Panc1 (cell line): Measurements from ENCODE around the gene KDM2B. TPM values are rescaled to one million over a fixed set of nuclear protein-coding genes. Genes with fewer than 3 reads are reported as not detected.

Source experiments
- ATAC-seq: fragments of 200-7000 bp; cut with Tn5 transposase; 2 replicates; pipeline ENCODE4 v1.9.1; 2020; ENCODE audit warnings: mild to moderate bottlenecking, moderate library complexity
- Bru-seq: library from RNA; stranded (reverse); fragments of 400-500 nt; gene quantifications from one replicate; lab custom pipeline; 2021; lab: Mats Ljungman, UMichigan
- BruChase-seq, 2 experiments: library from RNA; stranded (reverse); fragments of 400-500 nt; gene quantifications; one replicate each; lab custom pipeline; 2021; lab: Mats Ljungman, UMichigan
- BruUV-seq: library from RNA; stranded (reverse); fragments of 400-500 nt; replicated peaks from 2 replicates; lab custom pipeline; 2021; lab: Mats Ljungman, UMichigan
- CTCF ChIA-PET: fragments of 300-600 bp; sonication (Branson Sonifier 250); formaldehyde crosslinking; loops from one replicate; lab custom pipeline; 2022; ENCODE audit warnings: antibody characterized with exemption; lab: Charles Lee
- POLR2A ChIA-PET: fragments of 300-600 bp; sonication (Branson Sonifier 250); formaldehyde crosslinking; loops from one replicate; lab custom pipeline; 2022; ENCODE audit warnings: antibody characterized with exemption; lab: Charles Lee
- DNase-seq: peaks from one replicate; pipeline ENCODE4 v3.0.0-alpha.2; 2010; ENCODE audit warnings: low read depth, low spot score
- H3K27ac ChIP-seq: 2 replicates; pipeline ENCODE4 v1.5.1; 2011; ENCODE audit warnings: mild to moderate bottlenecking, low read length, inconsistent platforms
- H3K27me3 ChIP-seq: fragments of 200-500 bp; sonication (Bioruptor generic); 2 replicates; pipeline ENCODE4 v1.6.0; 2014; ENCODE audit warnings: low read length, inconsistent platforms; ENCODE audit not compliant: control insufficient read depth, insufficient read depth
- H3K36me3 ChIP-seq: fragments of 200-500 bp; sonication (Bioruptor generic); 2 replicates; pipeline ENCODE4 v1.5.1; 2014; ENCODE audit warnings: inconsistent platforms, mild to moderate bottlenecking, low read length, moderate library complexity; ENCODE audit not compliant: control insufficient read depth, insufficient read depth
- H3K4me1 ChIP-seq: 2 replicates; pipeline ENCODE4 v1.5.1; 2011; ENCODE audit warnings: inconsistent platforms, mild to moderate bottlenecking, low read length, moderate library complexity; ENCODE audit not compliant: control insufficient read depth, insufficient read depth
- H3K4me3 ChIP-seq, 2 experiments: 2 replicates each; pipeline ENCODE4 v1.5.1; 2011 to 2012; ENCODE audit warnings: low read depth in 2 of 2, low read length in 2 of 2, mild to moderate bottlenecking in 2 of 2, inconsistent platforms in 1 of 2, moderate library complexity in 1 of 2
- H3K9me3 ChIP-seq: fragments of 200-500 bp; sonication (Bioruptor generic); 2 replicates; pipeline ENCODE4 v1.5.1; 2014; ENCODE audit warnings: low read depth, mild to moderate bottlenecking, inconsistent platforms, low read length, moderate library complexity; ENCODE audit not compliant: control insufficient read depth, insufficient read depth
- POLR2AphosphoS5 ChIP-seq: IDR thresholded peaks from 2 replicates; pipeline ENCODE4 v1.6.1; 2012; ENCODE audit warnings: mild to moderate bottlenecking, low read depth, low read length, moderate library complexity
- SIN3A ChIP-seq: IDR thresholded peaks from 2 replicates; pipeline ENCODE4 v1.6.1; 2012; ENCODE audit warnings: low read depth, mild to moderate bottlenecking, low read length, moderate library complexity, borderline replicate concordance; ENCODE audit not compliant: insufficient read depth
- TCF7L2 ChIP-seq: IDR thresholded peaks from 2 replicates; pipeline ENCODE4 v1.6.1; 2011; ENCODE audit warnings: mild to moderate bottlenecking, low read depth, low read length, inconsistent platforms
- in situ Hi-C: cut with HindIII; loops from 2 replicates; pipeline ENCODE4 v1.10.0; 2016; ENCODE audit warnings: low sequenced_read_pairs, low pct_unique_long_range_greater_than_20kb
- intact Hi-C: fragments of 100-400 bp; cut with micrococcal nuclease; formaldehyde crosslinking; loops from one replicate; pipeline ENCODE4 v1.10.0; 2022; ENCODE audit not compliant: unreplicated experiment
- long read RNA-seq: library from polyadenylated mRNA; unstranded; transcript quantifications from one replicate; pipeline ENCODE4 v2.0.0, GENCODE V29; 2021; ENCODE audit not compliant: unreplicated experiment
- polyA plus RNA-seq: library from polyadenylated mRNA; unstranded; fragments of >200 nt; gene quantifications from one replicate; pipeline ENCODE4 v1.2.1, GENCODE V29; 2012; ENCODE audit warnings: missing spikeins; ENCODE audit not compliant: insufficient read length
- total RNA-seq: library from RNA; stranded (reverse); gene quantifications from one replicate; pipeline ENCODE4 v1.2.1, GENCODE V29; 2021; ENCODE audit not compliant: unreplicated experiment
- TF ChIP-seq, protein P1 (sequence below): fragments of 450-650 bp; IDR thresholded peaks from 2 replicates; pipeline ENCODE4 v1.5.1; 2017; ENCODE audit warnings: mild to moderate bottlenecking
- TF ChIP-seq, protein P2 (sequence below), 2 experiments: IDR thresholded peaks; 2 replicates each; pipeline ENCODE4 v1.6.1; 2011 to 2012; ENCODE audit warnings: low read depth in 2 of 2, control low read depth in 1 of 2, low read length in 1 of 2, mild to moderate bottlenecking in 1 of 2, moderate library complexity in 1 of 2; ENCODE audit not compliant: insufficient read depth in 1 of 2

Gene KDM2B
- total RNA-seq = 27.5 TPM
- polyA plus RNA-seq = 34.3 TPM
- percentile 51 among the genes with signal in this experiment for Bru-seq, nascent RNA
- BruChase-seq, experiment 1, labeled RNA remaining after a 2-hour chase = percentile 49 among the genes with signal in this experiment
- BruChase-seq, experiment 2, labeled RNA remaining after a 6-hour chase = percentile 55 among the genes with signal in this experiment
- long read RNA-seq, partial matches to known transcripts = 12 of 25 reads
- long read RNA-seq, other reads (novel, unspliced or antisense) = 13 of 25 reads

DNA sequence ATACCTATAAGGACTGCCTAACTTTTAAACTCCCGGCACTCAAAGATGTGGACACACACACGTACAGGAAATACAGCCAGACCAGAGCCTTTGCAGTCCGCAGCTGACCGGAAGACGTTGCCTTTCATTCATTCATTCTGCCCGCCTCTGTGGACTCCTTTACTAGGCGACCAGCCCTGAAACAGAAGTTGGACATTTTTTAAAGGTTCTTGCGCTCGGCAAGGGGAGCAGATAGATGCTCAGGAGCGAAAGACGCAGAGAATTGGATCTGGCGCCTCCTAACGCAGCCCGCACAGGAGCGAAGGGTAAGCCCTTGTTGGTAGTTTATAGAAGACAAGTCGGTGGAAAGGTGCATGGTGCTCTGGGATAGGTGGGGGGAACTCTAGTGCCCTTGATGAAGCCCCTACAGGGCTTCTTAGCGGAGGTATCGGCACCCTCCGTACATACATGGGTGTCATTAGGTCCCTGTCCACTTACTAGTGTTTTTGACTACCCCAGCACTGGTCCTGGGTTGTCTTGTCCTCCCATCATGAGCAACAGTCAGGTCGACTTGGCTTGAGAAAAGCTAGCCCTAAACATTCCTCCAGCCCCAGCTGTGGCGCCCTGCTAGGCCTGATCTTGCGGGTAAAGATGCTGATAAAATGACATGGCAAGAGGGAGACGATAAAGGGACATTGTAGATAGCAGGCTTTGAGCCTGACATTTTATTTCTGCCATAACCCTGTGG lies at the start of gene KDM2B:
Gene KDM2B, minus strand, starts transcription at position 65 of the 727 bp plus-strand sequence. CDS start 112 bp downstream, outside the sequence.
- Histone ChIP-seq H3K36me3 (no peaks in the 10 kb centered on the region), H3K4me1 (peaks cover 29% of the 10 kb centered on the region), H3K27me3 (no peaks in the 10 kb centered on the region), H3K27ac (peak within 1 kb of the TSS; percentile 89), H3K9me3 (no peaks in the 10 kb centered on the region), H3K4me3 (peak within 1 kb of the TSS; percentile 59 to 92)
- no peak for DNase-seq
- CTCF ChIA-PET = interaction anchor here (0.6 kb wide), 1 partner anchor 264 kb away, joined by 3 read pairs; no protein-coding TSS in a partner anchor
- in situ Hi-C loops (no loop called here), intact Hi-C loops (no loop called here)
- no TSS peak for BruUV-seq
- POLR2A ChIA-PET = interaction anchor here (0.6 kb wide), 1 partner anchor 23 kb away, joined by 5 read pairs; no protein-coding TSS in a partner anchor
- ATAC-seq = peak; percentile 81
- TF ChIP-seq POLR2AphosphoS5 (no peak), TCF7L2 (peak; percentile 79), SIN3A (peak; percentile 73; the same call in 1 of the 2 replicates)
- TF ChIP-seq, protein P1, sequence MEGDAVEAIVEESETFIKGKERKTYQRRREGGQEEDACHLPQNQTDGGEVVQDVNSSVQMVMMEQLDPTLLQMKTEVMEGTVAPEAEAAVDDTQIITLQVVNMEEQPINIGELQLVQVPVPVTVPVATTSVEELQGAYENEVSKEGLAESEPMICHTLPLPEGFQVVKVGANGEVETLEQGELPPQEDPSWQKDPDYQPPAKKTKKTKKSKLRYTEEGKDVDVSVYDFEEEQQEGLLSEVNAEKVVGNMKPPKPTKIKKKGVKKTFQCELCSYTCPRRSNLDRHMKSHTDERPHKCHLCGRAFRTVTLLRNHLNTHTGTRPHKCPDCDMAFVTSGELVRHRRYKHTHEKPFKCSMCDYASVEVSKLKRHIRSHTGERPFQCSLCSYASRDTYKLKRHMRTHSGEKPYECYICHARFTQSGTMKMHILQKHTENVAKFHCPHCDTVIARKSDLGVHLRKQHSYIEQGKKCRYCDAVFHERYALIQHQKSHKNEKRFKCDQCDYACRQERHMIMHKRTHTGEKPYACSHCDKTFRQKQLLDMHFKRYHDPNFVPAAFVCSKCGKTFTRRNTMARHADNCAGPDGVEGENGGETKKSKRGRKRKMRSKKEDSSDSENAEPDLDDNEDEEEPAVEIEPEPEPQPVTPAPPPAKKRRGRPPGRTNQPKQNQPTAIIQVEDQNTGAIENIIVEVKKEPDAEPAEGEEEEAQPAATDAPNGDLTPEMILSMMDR = no peak
- TF ChIP-seq, protein P2, sequence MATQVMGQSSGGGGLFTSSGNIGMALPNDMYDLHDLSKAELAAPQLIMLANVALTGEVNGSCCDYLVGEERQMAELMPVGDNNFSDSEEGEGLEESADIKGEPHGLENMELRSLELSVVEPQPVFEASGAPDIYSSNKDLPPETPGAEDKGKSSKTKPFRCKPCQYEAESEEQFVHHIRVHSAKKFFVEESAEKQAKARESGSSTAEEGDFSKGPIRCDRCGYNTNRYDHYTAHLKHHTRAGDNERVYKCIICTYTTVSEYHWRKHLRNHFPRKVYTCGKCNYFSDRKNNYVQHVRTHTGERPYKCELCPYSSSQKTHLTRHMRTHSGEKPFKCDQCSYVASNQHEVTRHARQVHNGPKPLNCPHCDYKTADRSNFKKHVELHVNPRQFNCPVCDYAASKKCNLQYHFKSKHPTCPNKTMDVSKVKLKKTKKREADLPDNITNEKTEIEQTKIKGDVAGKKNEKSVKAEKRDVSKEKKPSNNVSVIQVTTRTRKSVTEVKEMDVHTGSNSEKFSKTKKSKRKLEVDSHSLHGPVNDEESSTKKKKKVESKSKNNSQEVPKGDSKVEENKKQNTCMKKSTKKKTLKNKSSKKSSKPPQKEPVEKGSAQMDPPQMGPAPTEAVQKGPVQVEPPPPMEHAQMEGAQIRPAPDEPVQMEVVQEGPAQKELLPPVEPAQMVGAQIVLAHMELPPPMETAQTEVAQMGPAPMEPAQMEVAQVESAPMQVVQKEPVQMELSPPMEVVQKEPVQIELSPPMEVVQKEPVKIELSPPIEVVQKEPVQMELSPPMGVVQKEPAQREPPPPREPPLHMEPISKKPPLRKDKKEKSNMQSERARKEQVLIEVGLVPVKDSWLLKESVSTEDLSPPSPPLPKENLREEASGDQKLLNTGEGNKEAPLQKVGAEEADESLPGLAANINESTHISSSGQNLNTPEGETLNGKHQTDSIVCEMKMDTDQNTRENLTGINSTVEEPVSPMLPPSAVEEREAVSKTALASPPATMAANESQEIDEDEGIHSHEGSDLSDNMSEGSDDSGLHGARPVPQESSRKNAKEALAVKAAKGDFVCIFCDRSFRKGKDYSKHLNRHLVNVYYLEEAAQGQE (IDR thresholded peaks at IDR 0.05; ENCODE audit: insufficient read depth in 1 of 2, low read depth in 2 of 2, low read length in 1 of 2) = no peak

DNA sequence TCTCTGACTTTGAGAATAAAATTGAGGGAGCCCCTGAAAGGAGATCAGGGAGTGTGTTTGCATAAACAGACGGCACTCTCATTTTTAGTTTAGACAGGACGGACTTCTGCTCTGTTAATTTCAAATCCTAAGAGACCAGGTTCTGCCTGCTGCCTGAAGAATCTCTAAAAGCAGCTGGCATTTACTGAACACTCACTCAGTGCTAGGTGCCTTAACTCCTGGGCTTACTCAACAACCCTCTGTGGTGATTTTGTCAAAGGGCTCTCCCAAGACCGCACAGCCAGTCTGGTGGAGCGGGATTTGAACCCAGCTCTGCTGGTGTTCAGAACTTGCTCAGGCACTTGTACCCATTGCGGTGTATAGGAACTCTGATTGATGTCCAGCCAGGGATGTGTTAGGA lies 47.7 kb upstream of the KDM2B start:
- Histone ChIP-seq H3K36me3 (no peaks in the 10 kb centered on the region), H3K9me3 (no peaks in the 10 kb centered on the region), H3K4me3 (peak overlapping the region; percentile 73 to 94; a peak in 3 of 4 replicates), H3K4me1 (peaks cover 39% of the 10 kb centered on the region), H3K27ac (peak overlapping the region; percentile 84), H3K27me3 (no peaks in the 10 kb centered on the region)
- DNase-seq = no peak
- no peak for ATAC-seq
- CTCF ChIA-PET = interaction anchor here (0.5 kb wide), 1 partner anchor 54 kb away, joined by 5 read pairs; no protein-coding TSS in a partner anchor
- TF ChIP-seq TCF7L2 (no peak), POLR2AphosphoS5 (no peak), SIN3A (no peak)
- TF ChIP-seq, protein P2 (IDR thresholded peaks at IDR 0.05; ENCODE audit: insufficient read depth in 1 of 2, low read depth in 2 of 2, low read length in 1 of 2) = no peak
- TF ChIP-seq, protein P1 = no peak
- in situ Hi-C loops (no loop called here), intact Hi-C loops (loop anchor here (10.0 kb wide), 1 partner anchor 74 kb away; no protein-coding TSS in a partner anchor)
- TSS peak; percentile 56 for BruUV-seq
- POLR2A ChIA-PET = interaction anchor here (0.6 kb wide), 1 partner anchor 13 kb away, joined by 4 read pairs; no protein-coding TSS in a partner anchor
